GM18502 (cell line): ENCODE results near the gene HK3.

Experiments used
- ATAC-seq: cut with Tn5 transposase; IDR thresholded peaks from one replicate; pipeline ENCODE4 v1.9.1; 2021; ENCODE audit warnings: mild to moderate bottlenecking; ENCODE audit not compliant: unreplicated experiment, poor library complexity

Gene HK3

DNA sequence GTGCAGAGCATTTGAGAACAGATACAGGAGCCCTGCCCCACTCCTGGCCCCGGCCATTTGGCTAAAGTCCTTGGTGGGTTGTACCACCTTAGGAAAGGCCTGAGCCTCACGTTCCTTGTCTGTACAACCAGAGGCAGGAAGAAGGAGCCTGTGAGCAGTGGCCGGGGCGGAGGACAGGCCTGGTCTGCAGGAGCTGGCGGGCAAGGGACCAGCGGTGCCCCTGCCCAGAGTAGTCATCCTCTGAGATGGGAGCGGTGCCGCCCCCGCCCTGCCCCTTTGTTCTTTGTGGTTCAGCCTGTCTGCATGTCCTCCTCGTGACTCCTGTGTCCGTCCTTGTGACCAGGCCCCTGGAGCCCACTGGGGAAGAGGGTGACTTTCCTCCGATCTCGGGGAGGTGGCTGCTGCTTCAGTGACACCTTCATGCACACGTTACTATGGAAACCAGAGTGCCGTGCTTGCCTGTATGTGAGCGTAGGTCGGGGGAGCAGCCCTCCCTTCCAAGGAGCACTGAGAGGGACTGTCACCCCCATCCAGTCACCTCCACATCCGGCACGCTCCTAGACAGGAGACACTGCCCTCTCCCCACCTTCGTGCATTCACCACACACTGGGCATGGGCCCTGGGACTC, 45.9 kb downstream of the HK3 start:
- no peak for ATAC-seq

DNA sequence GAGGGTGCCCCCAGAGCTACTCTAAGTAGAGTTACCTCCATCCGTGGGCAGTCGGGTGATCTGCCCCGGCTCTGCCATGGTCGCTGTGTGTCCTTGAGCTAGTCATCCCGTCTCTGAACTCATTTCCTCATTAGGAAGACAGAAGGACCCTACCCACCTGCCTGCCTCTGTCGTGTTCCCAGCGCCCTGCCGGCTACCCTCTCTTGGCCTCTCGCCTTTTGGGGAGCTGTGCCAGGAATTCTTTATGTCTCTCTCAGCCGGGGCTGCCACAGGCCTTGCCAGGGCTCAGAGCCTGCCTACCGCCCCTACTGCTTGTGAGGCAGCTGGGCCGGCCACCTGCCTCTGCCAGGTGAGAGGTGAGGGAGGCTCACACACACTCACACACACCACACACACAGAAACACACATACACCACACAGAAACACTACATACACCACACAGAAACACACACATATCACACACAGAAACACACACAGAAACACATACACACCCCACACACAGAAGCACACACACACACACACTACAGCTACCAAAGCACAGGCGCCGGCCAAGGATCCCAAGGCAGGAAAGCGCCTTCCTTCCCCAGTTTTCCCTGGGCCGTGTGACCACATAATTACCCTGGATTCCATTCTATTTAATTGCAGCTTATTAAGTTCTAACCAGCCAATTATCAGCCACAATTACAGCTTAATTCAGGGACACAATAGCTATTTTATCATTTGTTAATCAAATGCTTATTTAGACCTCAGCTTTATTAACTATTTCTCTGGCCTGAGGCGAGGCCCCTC, 47.1 kb downstream of the HK3 start:
- ATAC-seq, result no peak

DNA sequence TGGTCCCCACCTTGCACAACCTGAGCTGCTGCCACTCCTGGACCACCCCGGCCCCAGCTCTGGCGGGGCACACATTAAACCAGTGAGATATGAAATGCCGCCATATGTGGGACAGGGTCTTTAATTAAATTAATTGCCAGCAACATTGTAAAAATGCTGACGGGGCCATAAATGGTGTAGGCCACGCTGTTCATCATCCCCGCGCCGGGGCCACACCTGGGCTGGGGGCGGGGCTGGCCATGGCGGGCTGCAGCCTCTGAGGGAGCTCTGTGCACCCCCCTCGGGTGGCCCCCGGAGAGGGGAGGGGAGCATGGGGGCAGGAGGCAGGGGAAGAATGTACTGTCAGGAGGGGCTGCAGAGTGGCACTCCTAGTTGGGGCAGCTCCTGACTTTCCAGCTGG, 47.8 kb downstream of the HK3 start:
- ATAC-seq, result no peak

DNA sequence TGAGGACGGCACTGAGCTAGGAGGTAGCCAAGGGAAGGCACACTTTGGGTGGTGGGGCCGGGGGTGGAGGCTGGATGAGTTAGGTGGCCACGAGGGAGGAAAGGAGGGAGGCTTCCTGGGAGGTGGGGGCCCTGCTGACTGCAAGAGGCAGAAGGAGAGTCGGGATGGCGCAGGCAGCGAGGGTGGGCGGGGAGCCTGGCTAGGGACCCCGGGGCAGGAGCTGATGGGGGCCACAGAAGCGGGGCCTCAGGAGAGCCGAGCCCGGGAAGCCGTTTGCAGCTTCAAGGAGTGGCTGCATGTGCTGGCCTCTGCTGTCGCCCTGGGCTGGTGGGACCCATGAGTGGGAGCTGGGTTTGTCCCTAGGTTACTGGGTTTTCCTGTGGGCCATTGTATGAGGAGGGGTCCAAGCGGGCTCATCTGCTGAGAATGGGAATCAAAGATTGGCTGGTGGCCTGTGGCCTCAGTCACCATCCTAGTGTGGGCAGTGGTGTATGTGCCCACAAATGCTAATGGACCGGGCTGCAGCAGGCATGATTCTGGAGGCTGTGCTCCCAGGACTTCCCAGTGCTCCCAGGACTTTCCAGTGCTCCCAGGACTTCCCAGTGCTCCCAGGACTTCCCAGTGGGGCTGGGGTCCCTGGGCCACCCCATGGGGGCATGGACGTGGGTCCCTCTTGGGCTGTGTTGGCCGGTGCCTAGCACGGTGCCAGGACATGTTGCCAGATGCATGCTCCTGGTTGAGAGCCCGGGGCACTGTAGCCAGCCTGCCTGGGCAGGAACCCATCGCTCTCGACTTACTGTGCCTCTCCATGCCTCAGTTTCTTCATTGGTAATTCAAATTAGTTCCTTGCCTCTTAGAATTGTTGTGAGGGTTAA, 48.5 kb downstream of the HK3 start:
- ATAC-seq, result no peak

DNA sequence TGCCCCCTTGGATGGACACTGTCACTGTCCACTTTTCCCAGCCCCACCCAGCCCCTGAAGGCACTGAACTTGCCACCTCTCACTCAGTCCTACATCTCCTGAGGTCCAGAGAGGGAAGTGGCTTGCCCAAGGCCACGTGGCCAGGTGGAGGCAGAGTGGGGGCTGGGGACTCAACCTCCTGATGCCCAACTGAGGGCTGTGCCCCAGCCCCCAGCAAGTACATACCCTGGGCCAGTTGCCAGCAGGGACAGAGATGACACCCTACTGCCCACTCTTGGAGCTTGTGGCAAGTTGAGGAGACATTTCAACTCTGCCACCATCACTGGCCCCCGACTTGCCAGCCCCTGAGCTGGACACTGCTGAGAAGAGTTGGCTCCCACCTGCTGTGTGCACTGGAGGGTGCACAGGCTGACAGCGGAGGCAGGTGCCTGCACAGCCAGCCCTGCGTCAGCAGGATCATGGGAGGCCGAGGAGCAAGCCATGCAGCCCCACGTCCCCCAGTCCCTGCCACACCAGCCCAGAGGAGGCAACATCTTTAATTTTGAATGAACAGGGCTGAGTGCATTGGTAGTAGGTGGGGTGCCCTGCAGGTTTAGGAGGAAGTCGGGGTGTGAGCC, 49.4 kb downstream of the HK3 start:
- ATAC-seq, result no peak

DNA sequence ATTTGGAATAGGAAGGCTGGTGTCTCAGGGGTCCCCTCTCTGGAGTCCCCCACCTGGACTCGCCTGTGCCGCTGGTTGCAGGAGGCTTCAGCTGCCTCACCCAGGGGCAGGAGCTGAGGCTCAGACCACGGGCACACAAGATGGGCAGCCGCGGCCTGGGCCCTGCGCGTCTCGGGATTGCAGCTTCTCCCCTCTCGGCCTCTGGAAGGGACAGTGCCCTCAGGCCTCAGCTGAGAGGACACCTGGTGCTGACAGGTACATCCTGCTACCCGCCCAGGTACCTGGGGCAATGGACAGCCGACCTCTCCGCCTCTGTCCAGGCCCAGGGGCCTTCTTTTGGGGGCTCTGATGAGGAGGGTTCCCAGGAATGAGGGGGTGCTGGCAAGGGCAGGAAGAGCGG, 50.5 kb downstream of the HK3 start:
- no peak for ATAC-seq

DNA sequence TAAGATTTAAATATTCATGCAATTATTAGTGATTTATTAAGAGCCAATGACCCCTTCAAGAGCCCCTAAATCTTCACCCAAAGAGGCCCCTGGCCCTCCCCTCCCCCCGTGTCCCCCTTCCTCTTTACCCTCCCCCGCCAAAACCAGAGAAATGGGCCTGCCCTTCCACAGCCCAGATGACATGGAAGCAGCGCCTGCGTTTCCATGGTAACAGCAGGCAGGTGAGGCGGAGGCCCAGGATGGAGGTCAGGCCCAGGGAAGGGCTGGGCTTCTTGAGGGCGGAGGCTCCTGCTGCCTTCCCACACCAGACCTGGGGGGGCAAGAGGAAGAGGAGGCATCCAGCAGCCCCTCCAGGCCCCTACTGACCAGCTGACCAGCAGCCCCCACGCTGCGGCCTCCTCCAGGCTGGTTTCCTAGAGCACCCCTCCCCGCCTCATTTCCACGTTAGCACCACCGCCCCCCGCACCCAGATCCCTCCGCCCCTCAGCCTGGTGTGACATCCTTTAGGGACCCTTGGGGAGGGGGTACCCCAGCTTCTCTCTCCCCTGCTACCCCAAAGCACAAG, 51.3 kb downstream of the HK3 start:
- no peak for ATAC-seq

DNA sequence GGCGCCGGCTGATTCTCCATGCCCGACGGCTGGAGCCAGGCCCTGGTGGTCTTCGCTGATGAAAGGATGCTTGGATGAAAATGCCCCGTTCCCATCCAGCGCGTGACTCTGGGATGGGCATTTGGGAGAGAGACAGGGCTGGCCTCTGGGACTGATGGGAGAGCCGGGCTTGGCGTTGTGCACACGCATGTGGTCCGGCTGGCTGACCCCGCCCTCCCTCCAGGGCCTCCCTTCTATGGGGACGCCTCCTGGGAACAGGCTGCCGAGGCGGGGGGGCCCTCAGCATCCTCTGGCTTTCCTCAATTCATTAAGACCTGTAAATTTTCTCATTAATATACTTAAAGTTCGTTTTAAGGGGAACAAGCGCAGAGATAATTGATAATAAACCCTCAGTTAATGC, 52.0 kb downstream of the HK3 start:
- ATAC-seq, result no peak

DNA sequence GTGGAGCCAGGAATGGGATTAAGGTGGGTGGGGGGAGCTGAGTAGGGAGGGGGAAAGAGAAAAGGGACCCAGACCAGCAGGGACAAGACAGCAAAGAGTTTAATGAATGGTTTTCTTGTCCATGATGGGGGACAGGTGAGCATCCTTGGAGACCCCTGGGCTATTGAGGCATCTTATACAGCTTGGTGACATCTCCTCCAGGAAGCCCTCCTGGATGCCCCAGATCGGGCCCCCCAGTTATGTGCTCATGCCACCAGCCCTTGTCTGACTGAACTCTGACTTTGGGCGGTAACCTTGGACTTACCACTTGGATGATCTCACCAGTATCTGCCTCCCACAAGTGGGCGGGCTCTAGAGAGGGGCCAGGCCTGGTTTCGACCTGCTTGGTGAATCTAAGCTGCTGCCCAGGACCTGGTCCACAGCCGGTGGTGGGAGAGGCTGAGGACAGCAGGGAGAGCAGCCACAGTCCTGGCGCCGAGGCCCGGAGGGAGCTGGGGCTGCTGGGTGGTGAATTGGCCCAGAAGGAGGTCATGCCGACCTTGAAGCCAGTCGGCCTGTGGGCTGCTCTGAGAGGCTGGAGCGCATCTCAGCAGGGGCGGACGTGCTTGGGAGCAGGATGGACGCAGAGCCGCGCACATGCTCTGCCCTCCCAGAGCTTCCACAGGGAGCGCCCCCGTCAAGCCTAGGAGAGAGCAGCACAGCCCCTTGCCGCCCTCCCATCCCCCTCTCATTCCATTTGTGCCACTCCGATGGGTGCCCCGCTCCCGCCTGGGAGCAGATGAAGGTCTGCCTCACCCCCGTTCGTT, 52.6 kb downstream of the HK3 start:
- ATAC-seq, result no peak

DNA sequence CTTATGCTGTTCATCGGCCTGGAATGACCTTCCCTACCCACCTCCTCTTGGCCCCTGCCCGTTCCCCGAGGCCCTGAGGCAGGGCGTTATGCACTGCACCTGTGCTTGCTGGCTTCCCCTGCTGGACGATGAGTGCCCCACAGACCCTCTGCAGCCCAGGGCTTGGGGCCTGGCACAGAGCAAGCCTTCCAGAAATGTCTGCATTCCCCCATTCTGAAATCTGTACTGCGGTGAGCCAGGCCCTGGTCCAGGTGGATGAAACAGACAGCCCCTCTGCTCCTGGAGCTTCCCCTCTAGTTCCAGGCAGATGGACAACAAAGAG, 53.8 kb downstream of the HK3 start:
- ATAC-seq, result no peak

DNA sequence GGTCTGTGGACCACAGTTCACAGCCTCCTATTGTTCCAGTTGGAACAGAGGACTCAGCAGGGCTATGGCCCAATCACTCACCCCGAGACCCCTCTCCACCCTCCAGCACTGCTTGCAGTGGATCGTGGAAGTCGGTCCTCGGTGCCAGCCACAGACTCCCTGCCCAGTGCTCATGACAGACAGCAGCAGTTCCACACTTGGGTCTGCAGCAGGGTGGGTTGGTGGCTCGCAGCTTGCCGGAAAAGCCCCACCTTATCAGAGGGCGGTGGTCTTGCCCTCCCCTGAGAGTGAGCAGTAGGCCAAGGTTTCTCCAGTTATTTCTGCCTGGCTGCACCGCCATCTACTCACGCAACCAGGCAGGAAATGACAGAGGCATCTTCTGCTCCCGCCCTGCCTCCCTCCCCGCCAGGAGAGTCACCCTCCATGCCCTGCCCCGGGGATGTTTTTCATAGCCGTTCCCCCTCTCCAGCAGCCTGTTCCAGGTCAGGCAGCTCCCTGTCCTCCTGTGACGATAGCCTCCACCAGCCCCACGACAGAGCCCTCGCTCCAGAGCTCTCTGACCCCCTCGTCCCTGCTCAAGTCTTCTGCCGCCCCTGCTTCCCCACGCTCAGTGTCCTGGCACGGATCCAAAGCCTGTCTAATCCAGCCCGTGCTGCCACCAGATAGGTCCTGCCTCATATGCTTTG, 54.3 kb downstream of the HK3 start:
- no peak for ATAC-seq

DNA sequence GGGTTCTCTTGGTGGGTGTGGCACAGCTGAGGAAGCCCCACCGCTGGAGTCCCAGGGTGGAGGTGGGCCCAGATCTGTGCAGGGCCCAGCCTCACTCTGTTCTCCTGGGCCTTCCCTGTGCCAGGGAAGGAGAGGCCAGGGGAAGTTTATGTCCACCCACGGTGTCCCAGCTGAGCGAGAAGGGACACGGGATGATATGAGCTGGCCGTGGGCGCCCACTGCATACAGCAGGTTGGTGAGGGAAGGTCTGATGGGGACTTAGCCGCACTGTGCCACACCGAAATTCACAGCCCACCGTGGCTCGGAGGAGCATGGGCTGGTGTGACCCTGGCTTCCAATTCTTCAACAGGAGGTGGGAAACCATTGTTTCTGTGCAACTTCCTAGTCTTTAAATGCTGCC, 54.9 kb downstream of the HK3 start:
- ATAC-seq, result no peak

DNA sequence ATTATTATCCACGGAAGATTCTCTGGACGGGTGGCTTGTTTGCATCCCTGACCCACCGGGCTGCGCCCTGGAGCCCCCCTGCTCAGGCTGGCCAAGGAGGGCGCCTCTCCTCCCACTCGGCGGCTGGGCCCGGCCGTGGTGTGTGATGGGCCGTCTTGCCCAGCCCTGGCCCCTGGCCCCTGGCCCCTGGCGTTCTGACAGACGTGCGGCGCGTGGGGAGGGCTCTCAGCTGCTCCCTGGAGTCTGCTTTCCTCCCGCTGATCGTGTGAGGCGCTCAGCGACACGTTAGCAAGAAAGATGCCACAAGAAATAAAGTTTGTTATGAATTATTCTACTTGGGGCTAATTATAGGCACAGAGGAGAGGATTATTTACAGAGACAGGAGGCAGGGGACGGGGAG, 55.5 kb downstream of the HK3 start:
- ATAC-seq, result no peak

DNA sequence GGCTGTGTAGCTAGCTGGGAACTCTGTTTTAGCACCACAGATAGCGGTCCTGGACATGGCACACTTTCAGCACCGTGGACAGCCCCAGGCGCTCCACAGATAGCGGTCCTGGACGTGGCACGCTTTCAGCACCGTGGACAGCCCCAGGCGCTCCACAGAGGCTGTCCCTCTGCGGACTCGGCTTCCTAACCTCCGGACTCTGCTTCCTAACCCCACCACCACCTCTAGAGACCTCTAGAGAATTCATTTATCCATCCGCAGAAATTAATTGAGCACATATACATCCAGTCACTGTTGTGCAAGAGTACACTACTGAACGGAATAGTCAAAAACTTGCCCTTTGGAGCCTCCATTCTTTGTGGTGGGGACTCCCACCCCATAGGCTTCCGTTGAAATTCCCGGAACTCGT, 61.4 kb downstream of the HK3 start:
- ATAC-seq, result no peak

DNA sequence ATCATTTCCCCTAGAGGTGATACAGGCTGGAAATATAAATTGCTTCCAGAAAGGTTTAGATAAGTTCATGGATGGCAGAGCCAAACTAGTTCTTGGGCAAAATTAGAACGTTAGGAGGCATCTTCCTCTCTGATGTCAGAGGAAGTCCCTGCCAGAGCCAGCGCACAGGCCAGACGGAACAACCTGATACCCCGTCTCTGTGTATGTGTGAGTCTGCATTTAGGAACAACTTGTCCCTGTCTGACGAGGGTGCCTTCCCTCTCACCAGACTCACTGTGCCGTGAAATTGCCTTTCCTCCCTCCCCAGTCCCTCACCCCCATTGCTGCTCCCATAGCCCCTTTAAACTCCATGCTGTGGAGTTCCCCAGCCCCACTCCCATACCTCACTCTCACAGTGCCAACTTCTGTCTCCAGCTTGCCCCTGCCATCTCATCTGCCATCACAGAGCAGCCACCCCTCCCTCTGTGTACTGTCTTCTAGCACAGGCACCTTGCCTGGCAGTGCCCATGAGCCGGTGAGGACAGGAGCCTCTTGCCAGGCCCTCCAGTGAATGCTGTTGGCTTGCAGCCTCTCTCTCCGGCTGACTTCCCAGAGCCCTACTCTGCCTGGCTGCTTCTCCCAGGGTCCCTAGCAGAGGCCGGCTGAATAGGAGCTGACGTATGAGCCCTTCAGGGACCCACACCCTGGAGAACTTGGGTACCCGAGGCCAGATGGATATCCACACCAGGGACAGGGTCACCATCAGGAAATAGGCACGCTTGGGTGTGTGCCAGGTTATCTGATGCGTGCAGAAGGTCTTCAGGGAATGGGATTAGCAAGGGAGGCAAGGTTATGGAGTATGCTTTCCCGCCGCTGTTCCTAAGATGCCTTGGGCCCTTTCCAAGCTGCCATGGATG, 62.1 kb downstream of the HK3 start:
- no peak for ATAC-seq

DNA sequence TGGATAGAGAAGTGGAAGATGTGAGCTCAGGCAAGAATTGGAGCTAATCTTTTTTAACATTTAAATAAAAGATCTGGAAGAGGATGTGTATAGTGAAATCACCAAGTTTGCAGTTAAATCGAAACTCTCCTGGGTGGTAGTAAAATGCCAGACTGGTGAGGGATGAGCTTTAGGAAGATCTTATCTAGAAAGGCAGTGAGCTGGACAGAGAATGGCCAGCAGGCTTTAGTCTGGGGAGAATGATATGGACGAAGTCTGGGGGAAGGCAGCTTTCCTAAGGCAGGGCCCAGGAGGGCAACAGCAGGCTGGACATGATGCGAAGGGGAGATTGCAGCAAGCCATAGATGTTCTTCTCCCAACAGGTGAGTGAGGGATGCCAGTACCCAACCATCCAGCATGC, 63.2 kb downstream of the HK3 start:
- ATAC-seq, result no peak

DNA sequence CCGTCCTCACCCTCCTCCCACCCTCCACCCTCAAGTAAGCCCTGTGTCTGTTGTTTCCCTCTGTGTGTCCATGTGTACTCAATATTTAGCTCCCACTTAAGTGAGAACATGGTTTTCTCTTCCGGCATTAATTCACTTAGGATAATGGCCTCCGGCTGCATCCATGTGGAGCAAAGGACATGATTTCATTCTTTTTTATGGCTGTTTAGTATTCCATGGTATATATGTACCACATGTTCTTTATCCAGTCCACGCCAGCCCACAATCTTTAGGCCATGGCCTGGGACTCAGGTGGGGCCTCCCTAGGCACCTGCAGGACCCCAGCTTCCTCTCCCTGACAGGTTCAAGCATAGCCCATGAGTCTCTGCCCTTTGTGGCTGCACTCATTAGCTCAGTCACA, 65.9 kb downstream of the HK3 start:
- no peak for ATAC-seq

DNA sequence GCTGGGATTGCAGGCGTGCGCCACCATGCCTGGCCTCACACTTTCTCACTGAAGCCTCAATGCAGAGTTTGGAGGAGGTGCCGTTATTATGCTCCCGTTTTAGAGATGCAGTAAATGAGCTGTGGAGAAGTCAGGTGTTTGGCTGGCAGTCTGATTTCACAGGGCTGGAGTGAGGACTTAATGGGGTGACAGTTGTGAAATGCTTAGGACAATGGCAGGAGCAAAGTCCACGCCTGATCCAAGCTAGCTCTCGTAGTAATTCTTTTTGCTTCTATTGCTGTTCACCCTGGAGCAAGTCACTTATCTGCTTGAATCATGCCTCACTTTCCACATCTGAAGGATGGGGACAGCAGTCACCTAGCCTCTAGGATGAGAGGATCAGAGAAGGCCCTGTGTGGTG, 67.0 kb downstream of the HK3 start:
- no peak for ATAC-seq
